HG03064 (cell line): Measurements from ENCODE around the gene TMPRSS11A.

ENCODE experiments used
- ATAC-seq: cut with Tn5 transposase; IDR thresholded peaks from one replicate; pipeline ENCODE4 v1.9.1; 2021; ENCODE audit warnings: low read depth; ENCODE audit not compliant: unreplicated experiment

TMPRSS11A gene, protein sequence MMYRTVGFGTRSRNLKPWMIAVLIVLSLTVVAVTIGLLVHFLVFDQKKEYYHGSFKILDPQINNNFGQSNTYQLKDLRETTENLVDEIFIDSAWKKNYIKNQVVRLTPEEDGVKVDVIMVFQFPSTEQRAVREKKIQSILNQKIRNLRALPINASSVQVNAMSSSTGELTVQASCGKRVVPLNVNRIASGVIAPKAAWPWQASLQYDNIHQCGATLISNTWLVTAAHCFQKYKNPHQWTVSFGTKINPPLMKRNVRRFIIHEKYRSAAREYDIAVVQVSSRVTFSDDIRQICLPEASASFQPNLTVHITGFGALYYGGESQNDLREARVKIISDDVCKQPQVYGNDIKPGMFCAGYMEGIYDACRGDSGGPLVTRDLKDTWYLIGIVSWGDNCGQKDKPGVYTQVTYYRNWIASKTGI

GRCh38 chr4:67963356-67963755 is at the start of gene TMPRSS11A:
Gene TMPRSS11A, minus strand, starts transcription at chr4:67963493. Its CDS starts 100 bp downstream, at chr4:67963393.
- no peak for ATAC-seq

DNA sequence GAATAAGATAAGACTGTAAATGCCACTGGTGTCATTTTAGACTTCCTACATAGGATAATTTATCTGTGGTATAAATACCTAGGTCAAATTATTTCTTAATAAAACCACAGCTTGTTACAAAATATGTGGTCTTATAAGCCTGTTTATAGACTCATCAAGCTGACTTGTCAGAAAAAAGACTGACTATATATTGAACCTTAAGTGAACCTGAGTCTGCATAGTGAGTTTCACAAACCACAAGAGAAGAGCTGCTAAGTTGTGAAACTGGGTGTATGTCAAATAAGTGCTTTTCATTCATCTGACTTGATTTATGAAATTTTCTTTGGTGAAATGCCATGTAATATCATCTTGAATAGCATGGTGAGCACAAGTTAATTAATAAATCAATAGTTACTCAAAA is 48.4 kb upstream of the TMPRSS11A start:
- no peak for ATAC-seq

GRCh38 chr4:68002906-68003305 is 39.6 kb upstream of the TMPRSS11A start:
- no peak for ATAC-seq

- ATAC-seq, result no peak
Measured at GRCh38 chr4:67996127-67996526, 32.8 kb upstream of the TMPRSS11A start.

DNA sequence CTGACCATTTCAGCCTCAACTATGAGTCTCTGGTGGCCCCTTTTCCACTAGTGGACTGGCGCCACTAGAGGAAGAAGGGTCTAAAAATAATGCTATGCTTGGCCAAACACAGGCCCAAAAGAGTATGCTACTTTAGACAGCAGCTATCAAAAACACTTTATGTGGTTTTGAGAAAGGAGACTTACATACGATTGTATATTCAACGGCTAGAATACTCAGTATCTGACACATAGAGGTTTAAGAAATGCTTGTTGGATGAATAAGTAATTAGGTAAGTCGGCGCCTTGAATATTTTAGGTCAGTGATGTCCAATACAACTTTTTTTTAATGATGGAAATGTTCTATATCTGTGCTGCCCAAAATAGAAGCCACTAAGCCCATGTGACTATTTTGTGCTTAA is 25.7 kb upstream of the TMPRSS11A start:
- no peak for ATAC-seq

DNA sequence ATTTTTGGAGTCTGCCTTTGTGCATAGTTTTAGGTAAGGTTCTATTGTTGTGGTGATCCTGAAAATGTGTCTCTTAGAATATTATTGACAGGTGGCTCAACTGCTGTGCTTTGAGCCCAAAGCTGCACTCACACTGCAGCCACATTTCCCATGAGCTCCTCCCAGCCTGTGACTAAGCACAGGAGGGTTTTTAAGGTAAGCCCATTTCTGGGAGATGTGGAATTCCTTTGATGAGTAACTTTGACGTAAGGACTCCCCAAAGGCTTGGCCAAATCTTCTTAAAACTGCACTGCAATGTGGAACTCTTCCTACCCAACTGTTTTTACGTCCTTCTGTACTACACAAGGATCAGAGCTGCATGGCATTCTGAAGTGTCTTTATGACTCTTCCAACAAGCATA is 20.0 kb upstream of the TMPRSS11A start:
- no peak for ATAC-seq

DNA sequence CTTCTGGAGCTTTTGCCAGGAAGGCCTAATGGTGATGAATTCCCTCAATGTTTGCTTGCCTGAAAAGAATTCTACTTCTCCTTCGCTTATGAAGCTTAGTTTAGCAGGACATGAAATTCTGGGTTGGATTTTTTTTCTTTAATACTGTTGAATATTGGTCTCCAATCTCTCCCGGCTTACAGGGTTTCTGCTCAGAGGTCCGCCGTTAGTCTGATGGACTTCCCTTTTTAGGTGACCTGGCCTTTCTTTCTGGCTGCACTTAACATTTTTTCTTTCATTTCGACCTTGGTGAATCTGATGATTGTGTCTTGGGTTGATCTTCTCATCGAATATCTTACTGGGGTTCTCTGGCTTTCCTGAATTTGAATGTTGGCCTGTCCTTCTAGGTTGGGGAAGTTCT is 17.2 kb upstream of the TMPRSS11A start:
- no peak for ATAC-seq

DNA sequence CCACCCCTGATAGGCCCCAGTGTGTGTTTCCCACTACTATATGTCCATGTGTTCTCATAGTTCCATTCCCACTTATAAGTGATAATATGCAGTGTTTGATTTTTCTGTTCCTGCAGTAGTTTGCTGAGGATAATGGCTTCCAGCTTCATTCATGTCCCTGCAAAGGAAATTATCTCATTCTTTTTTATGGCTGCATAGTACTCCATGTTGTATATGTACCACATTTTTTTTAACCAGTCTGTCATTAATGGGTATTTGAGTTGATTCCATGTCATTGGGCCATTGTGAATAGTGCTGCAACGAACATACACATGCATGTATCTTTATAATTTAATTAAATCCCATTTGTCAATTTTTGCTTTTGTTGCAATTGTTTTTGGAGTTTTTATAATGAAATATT is 10.3 kb upstream of the TMPRSS11A start:
- no peak for ATAC-seq

DNA sequence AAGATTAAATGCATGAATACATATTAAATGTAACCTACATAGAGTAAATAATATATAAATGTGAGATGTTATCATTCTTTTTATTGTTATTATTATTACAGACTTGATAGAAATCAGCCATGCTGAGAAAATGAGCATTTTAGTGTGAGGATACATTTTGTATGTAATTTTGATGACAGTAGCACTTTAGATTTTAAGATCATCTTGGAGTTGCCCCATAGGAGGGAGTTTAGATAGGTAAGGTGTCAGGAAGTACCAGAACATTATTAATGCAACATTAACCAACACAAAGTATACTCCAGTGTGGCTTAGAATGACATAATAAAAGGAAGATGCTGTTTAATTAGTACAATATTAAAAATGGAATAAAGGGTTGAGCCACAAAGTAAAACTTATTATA is 8.4 kb downstream of the TMPRSS11A start:
- ATAC-seq, result no peak

- no peak for ATAC-seq
Measured at GRCh38 chr4:67941074-67941473, 22.2 kb downstream of the TMPRSS11A start.

DNA sequence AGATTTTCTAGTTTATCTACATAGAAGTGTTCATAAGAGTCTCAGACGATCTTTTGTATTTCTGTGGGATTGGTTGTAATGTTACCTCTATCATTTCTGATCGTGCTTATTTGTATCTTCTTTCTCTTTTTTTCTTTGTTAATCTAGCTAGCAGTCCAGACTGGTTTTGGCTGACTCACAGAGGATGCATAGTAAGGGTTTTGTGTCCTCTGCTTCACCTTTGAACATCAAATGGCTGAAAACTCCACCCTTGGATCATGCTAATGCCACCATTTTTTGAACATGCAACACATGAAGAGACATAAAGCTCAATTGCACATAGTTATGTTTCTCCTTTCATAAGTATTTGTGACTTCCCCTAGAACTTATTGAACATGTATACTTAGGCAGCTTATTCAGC is 22.8 kb downstream of the TMPRSS11A start:
- no peak for ATAC-seq

DNA sequence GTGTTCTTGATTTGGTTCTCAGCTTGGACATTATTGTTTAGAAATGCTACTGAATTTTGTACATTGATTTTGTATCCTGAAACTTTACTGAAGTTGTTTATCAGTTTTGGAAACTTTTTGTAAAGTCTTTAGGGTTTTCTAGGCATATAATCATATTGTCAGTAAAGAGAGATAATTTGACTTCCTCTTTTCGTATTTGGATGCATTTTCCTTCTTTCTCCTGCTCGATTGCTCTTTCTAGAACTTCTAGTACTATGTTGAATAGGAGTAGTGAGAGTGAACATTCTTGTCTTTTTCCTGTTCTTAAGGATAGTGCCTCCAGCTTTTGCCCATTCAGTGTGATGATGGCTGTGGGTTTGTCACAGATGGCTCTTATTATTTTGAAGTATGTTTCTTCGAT is 24.1 kb downstream of the TMPRSS11A start:
- ATAC-seq, result no peak

DNA sequence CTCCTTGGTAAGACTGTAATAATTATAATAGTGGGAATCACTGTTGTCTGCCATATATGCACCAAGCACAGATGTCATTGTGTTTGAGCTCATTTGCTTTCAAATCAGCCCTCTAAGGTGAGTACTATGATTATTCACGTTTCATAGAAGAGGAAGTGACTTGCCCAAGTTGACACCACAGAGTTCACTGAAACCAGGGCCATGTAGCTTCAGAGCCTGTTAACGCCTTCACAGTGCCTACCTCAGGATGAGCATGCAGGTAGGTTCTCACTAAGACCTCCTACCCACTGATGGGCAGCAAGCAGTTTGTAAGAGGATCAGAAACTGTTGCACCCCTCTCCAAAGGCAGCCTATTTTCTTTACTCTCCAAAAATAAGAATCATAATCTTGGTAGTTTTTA is 27.4 kb downstream of the TMPRSS11A start:
- no peak for ATAC-seq

GRCh38 chr4:67934628-67935027 is 28.7 kb downstream of the TMPRSS11A start:
- ATAC-seq, result no peak

GRCh38 chr4:67933755-67934154 is 29.5 kb downstream of the TMPRSS11A start:
- ATAC-seq, result no peak

GRCh38 chr4:67933038-67933437 is 30.3 kb downstream of the TMPRSS11A start:
- no peak for ATAC-seq

DNA sequence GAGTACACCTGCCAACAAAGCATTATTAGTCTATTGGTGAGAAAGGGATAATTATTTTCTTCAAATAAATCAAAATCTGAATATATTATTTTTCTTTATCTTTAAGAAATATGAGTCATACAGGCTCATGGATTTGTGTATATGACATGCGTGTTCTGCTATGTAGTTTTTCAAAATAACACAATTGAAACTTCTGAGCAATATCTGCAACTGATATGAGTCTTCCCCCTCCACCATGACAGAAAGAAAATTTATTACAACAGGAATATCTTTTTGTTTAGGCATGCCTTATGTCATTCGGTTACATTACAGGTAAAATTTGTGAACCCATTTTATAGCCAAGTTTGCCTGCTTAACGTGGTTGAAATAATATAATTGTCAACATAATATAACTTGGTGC is 32.0 kb downstream of the TMPRSS11A start:
- no peak for ATAC-seq

GRCh38 chr4:67929426-67929825 is 33.9 kb downstream of the TMPRSS11A start:
- no peak for ATAC-seq

- no peak for ATAC-seq
Measured at GRCh38 chr4:67928546-67928945, 34.7 kb downstream of the TMPRSS11A start.

DNA sequence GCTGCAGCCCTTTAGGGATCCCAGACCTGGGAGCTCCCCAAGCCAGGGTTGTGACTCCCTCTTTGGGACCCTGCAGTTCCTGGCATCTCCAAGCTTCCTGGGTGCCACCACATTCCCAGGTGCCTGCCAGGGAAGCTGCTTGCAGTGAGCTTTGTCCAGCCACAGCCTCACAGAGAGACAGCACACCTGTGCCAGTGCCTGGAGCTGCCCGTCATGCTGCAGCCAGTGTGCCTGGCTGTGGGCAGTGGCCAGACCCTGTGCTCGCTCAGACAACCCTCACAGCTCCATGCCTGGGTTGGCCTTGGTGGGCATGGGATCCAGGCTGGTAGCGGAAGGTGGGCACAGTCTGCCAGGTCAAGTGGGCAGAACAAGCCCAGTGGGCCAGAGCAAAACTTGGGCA is 36.0 kb downstream of the TMPRSS11A start:
- no peak for ATAC-seq

DNA sequence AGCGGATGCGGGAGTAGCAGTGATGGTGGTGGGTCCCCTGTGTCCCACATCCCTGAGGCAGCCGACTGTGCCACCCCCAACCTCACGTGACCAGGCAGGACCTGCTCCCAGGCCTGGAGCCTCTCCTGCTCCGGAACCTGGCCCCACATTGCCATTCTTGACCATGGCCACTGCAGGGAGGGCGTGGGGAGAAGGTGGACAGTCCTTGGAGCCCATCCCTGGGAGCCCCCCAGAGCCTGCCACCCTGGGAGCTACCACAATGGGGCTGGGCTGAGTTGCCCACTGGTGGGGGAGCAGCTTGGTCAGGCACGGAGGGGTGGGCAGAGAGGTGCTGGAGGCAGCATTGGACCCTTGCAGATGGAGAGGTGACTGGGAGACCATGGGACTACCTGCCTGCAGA is 36.8 kb downstream of the TMPRSS11A start:
- no peak for ATAC-seq

GRCh38 chr4:67922697-67923096 is 40.6 kb downstream of the TMPRSS11A start:
- ATAC-seq, result no peak

DNA sequence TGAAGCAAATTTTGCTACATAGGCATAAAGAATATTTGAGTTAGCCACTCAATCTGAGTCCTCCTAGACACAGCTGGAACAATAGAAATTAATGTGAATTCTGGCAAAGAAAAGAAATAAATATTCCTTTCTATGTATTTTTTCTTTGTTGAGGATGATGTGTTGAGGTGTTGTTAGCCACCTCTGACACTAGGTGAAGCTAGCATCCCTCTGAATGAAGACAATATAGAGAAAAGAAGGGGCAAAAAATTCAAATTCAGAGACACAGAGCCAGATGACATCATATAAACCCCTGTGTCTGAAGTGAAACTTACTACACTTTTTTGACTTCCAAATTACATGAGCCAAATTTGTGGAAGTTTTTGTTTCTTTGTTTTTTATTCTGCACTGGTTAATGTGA is 44.9 kb downstream of the TMPRSS11A start:
- no peak for ATAC-seq
